Pons (tissue), 1 donor: ENCODE measurements around the gene CCL2.
A peak's percentile ranks its signal among the peaks of the same experiment; 100 is the strongest.

Experiments
- DNase-seq: peaks from one replicate; pipeline ENCODE4 v3.0.0-alpha.2; 2016; ENCODE audit warnings: low spot score

Gene CCL2

GRCh38 chr17:34241062-34241461 is 14.0 kb upstream of the CCL2 start:
- DNase-seq, result peak; percentile 64

DNA sequence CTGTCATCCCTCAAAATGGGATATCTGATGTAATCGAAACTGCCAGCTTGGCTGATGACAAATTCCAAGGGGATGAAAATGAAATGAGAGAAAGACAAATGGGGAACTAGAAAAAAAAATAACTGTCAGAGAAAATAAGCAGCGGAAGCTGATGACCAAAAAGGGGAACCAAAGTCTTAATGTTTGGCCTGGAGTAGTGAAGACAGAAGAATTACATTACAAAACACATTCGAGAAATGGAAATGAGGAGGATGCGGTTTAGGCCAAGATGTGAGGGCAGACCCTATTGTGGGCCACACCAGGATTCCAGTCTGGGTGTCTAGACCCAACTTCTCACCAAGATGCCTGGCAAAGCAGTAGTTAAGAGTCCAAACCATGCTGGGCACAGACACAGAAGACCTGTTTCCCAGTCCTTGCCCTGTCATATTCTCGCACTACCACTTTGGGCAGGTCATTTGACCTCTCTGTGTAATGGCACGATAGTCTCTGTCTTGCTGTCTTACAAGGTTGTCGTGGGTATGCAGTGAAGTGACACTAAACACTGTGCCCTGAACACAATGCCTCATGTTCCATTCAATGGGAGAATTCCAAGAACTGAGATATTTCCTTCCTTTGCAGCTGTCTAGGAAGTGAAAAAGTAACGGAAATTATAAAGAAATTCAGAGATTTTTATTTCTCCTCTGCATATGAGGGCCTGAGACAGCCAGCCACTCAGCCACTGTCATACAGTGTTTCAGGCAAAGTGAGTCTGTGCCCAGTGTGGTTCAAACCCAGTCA is 12.3 kb upstream of the CCL2 start:
- peak; percentile 72 for DNase-seq

GRCh38 chr17:34243364-34244320 is 11.4 kb upstream of the CCL2 start:
- peak; percentile 62 for DNase-seq

GRCh38 chr17:34245351-34245905 is 9.7 kb upstream of the CCL2 start:
- no peak for DNase-seq

DNA sequence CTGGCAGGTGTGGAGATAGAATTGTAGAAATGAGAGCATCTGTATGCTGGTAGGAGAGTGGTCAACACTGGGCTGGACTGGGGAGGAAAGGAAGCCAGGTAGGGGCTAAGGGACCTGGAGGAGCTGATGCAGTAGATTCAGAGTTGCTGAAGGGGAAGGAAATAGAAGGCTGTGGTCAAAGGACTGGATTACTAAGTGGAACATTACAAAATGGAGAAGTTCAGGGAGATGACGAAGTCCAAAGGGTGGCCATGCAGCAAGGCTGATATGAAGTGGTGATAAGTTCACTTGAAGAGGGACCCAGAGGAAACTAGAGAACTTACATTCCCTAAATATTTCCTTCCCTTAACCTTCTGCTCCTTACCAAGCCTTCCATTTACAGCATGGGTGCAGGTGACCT is 8.6 kb upstream of the CCL2 start:
- peak; percentile 73 for DNase-seq

DNA sequence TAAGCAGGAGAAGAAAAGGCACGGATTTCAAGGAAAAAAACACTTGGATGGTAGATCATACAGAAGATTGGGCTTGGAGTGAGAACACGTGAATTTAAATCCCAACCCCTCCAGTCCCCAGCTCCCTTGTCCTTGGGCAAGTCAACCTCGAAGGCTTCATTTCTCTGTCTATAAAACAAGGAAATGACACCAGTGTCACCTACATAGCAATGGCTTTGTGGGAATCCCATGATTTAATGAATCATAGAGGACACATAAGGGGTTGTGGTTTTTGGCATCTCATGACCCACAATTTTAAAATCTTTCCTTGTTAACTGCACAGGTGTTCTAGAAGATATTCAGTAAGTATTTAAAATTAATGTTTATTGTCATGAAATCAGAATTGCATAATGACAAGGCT is 8.2 kb upstream of the CCL2 start:
- no peak for DNase-seq

- DNase-seq, result no peak
These were observed 6.5 kb upstream of the CCL2 start for GRCh38 chr17:34248511-34249024.

DNA sequence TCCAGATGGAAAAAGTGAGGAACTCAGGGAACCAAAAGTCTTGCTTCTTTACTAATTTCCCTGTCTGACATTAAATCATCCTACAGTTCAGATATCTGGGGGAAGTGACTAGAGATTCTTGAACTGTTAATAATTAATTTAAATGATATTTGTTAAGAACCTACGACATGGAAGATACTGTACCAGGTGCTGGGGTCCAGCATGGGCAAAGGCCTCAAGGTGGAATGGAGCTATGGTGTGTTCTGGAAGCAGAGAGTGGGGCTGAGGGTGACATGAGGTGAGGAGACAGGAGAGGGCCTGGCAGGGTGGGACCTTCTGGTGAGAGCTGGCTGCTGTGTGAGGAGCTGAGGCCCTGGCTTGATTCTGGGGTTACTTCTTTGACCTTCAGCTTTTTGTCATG is 6.0 kb upstream of the CCL2 start:
- no peak for DNase-seq

GRCh38 chr17:34249478-34249877 is 5.6 kb upstream of the CCL2 start:
- no peak for DNase-seq

- no peak for DNase-seq
These were observed 3.9 kb upstream of the CCL2 start for GRCh38 chr17:34251186-34251585.

GRCh38 chr17:34252095-34252443 is 3.0 kb upstream of the CCL2 start:
- DNase-seq, result peak; percentile 61

- peak; percentile 72 for DNase-seq
These were observed 2.5 kb upstream of the CCL2 start for GRCh38 chr17:34252444-34253138.

DNA sequence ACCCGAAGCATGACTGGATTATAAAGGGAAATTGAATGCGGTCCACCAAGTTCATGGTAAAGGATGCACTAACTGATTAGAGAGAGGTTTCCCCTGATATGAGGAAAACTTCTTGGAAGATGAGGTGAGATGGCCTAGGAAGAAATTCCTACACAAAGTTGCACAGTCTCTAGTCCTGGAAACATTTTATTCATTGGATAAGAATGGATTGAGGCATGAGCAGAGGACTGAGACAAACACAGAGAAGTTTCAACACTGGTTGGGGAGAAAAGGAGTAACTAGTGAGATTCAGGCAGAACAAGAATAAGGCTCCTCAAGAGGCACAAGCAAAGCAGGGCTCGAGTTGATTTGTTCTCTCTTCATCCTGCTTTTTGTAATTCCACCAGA is 2.0 kb upstream of the CCL2 start:
- no peak for DNase-seq

- DNase-seq, result no peak
These were observed 939 bp upstream of the CCL2 start for GRCh38 chr17:34254146-34254545.

DNA sequence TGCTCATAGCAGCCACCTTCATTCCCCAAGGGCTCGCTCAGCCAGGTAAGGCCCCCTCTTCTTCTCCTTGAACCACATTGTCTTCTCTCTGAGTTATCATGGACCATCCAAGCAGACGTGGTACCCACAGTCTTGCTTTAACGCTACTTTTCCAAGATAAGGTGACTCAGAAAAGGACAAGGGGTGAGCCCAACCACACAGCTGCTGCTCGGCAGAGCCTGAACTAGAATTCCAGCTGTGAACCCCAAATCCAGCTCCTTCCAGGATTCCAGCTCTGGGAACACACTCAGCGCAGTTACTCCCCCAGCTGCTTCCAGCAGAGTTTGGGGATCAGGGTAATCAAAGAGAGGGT is 272 bp downstream of the CCL2 start:
- no peak for DNase-seq

GRCh38 chr17:34255841-34256240 is 756 bp downstream of the CCL2 start:
- no peak for DNase-seq

DNA sequence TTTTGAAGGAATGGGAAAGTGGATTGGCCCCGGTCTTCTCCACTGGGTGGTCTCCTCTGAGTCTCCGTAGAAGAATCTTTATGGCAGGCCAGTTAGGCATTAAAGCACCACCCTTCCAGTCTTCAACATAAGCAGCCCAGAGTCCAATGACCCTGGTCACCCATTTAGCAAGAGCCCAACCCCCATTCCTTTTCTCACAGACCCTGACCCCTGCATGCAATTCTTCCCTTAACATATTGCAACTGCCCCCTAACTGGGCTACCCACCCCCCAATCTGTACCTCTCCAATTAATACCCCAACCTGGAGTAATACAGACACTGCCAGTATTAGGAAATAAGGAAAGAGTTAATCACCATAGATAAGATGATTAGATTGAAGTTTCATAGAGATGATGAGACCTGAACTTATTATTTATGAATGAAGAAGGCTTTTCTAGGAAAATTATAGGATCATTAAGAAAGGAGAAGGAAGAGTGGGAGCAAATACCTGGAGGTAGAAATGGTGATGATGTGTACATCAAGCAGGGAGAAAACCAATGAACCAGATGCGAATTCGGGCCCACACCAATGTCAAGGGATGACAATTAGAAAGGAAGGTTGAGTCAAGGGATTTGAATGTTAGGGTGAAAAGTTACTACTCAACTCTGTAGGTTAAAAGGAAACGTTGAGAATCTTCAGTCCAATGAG is 2.4 kb downstream of the CCL2 start:
- no peak for DNase-seq

DNA sequence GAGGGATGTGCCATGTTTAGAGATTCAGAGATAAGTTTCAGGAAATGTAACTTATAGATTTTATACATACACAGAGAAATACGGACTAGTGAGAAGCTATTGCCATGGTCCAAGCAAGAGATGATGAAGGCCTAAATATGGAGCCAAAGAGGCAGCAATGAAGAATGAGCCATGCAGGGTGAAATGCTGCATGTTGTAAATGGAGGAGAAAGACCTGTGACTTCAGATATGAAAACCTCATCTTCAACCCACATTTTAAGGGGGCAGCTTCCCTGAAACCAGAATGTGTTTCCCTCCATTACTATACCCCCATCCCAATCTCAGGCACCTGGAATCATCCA is 2.9 kb downstream of the CCL2 start:
- no peak for DNase-seq

GRCh38 chr17:34259146-34259545 is 4.1 kb downstream of the CCL2 start:
- no peak for DNase-seq

DNA sequence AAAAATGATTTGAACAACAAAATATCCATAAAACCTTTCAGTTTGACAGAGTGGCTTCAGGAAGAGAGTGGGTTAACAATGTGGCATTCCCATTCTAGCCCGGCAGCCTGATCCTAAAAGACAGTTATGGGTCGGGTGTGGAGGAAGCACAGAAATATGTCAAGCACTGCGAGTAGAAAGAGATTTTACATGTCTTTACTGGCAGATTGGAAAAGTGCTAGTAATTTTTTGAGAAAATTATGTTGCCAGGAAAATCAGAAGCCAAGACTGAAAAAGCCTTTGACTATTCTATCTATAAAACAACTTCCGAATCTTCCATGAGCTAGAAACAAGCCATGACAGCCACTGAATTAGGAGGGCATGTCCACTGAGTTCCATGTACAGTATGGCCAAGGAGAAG is 5.8 kb downstream of the CCL2 start:
- no peak for DNase-seq

DNA sequence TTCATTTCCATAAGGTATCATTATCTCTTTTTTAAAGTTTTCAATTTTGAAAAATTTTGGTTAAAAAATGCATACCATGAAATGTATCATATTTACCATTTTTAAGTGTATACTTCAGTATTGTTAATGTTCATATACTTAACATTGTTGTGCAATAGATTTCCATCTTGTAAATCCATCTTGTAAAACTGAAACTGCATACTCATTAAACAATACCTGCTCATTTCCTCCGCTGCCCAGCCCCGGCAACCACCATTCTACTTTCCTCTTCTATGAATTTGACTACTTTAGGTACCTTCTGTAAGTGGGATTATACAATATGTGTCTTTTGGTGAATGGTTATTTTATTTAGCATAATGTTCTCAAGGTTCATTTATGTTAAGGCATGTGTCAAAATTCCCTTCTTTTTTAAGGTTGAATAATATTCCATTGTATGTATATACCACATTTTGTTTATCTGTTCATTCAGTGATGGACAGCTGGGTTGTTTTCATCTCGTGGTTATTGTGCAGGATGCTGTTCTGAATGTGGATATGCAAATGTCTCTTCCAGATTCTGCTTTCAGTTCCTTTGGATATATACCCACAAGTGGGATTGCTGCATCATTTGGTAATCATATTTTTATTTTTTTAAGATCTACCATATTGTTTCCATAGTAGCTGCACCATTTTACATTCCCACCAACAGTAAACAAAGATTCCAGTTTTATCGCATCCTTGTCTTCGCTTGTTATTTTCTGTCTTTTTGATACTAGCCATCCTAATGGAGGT is 6.7 kb downstream of the CCL2 start:
- DNase-seq, result no peak
